Hippocampal formation (tissue), 2 donors: Measurements from ENCODE around the gene PTPRN2.

Experiments used
- DNase-seq, 2 donors: peaks; one replicate each; lab custom pipeline; 2025; lab: John Stamatoyannopoulos, UW

PTPRN2 gene

DNA sequence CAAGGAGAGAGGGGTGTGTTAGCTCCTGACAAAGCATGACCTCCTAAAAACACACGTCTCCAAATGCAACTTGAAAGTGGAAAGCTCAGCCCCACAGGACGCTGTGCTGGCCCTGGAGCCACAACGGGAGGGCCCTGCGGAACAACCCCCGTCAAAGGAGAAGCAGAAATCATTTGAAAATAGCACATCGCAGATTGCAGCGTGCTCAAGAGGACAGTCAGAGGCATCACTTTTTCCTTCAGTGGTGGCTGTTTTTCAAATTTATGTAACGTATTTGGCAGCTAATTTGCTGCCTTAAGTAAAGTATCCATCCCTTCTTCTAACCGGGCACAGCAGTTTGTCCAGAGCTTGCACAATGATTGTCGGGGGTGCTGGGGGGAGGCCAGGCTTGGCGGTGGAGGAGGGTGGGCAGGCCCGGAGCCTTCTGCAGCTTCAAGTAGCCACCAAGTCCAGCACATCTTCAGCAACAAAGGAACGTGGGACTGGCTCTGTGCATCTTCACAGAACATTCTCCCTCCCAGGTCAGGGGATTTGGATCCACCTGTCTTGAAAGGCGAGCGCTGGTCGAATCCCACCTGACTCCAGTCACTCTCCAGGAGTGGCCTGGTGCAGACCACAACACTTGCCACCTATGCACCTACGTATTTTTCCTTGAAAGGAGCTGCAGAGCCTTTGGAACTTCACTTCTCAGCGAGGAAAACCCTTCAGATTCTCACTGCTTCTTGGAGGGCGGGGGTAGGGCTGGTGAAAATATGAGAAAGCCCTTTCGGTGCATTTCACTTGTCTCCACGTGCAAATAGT, 904.5 kb downstream of the PTPRN2 start:
- DNase-seq = no peak

DNA sequence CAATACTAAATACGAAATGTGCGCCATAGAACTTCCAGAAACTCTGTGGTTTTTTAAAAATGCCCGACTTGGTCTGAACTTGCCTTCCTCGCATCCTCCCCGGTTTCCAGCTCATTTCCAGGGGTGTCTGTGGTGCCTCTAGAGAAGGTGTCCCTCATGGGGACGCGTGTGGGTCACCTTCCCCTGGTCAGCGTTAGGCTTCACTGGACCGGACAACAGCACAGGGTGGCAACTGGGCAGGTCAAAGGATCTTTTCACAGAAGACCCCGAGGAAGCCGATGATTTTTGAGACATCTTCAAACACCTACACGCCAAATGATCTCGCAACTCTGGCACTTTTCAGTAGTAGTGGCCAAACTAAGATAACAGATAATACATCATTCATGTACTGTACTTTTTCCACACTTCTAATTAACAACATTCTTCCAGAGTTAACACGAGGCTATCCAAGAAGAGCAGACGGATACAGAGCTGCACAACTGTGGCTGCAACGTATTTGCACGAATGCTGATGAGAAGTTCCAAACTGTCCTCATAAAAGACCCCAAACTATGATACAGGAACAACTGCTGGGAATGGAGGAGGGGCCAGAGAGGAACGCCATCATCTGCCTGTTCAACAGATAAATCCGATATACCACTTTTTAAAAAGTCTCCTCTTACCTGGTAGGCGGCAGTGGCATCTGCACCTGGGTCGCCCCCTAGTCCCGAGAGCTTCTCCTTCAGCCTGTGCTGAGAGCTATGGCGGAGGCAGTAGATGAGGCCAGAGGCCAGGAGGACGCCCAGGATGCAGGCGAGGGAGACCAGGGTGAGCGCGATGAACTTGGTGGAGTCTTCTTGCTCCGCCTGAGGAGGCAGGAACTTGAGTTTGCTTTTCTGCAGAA, 905.3 kb downstream of the PTPRN2 start:
- no peak for DNase-seq

DNA sequence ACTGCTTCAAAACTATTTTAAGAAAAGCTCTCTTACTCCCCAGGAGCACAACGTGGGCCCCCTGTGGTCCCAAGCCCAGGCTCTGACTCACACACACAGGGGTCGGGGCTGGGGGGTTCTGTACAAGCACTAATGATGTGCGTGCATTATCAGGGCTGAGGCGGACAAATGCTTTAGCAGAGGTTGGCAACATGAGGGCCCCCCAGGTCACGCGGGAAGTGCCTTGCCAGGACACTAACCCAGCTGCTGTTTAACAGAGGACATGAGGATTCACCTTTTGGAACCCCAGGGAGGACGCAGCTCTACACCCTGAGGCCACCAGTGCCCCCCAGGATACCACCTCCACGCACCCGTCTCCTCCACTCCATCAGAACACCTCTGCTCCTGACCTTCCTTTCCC, 908.0 kb downstream of the PTPRN2 start:
- no peak for DNase-seq

DNA sequence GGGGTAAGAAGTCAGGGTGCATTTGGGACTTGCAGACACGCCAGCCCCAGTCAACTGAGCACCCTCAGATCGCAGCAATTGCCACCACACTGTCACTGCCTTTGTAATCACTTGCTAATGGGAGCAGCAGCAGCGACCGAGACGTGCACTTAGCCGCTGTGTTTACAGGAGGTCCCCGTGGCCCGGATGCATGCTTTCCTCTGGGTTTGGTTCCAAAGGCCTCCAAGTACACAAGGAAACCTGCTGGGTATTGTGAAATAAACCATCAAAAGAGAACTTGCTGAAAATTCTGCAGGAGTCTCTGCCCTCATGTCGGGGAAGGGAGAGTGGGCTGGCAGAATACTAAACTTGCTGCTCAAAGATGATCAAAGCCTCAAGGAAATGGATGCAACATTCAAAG, 909.1 kb downstream of the PTPRN2 start:
- no peak for DNase-seq

DNA sequence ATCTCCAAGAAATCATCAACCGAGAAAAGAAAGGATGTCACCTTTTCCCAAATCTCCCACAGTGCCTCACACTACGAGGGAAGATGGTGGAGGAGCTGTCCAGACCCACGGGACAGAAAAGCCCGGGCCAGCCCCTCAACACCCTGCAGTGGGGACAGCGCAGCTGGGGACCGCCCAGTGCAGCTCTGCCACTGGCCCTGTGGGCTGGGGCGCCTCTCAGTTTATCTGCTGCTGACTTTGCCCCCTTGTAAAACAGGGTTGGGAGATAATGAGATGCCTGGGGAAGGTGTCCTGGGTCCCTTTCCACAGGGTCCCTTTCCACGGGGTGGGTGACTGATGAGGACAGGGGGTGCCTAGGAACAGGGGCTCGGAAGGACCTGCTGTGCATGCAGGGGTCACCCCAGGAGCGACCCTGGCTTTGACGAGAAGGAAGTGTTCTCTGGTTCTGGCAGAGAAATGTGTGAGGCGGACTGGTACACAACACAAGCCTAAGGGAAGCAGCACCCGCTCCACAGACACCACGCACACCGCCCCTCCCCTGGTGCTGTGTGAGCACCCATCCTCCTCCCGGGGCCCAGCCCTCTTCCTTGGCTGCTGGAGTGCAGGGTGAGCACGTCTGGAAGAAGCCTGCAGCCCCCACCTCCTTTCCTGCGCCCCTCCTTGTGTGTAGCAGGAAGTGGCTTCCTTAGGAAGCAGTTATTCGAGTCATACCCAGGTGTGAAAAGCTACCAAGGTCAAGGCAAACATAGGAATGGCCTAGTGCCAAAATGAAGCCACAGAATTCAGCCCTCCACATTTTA, 911.0 kb downstream of the PTPRN2 start:
- DNase-seq = no peak

DNA sequence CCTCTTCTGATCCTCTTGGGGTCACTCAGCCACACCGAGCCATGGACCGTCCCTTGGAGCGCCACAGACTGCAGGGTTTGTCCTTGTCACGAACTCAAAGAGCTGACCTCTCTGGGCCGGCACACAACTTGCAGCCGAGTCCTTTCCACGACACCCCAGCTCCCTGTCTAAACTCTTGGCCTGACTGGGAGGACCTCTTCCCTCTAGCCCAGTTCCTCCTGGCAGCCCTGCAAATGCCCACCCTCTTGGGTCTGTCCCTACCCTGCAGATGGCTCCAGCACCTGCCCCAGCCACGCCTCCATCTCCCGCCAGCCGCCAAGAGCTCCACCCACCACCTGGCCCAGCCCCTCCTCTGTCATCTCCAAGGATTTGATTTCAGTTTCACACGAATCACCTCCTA, 911.6 kb downstream of the PTPRN2 start:
- no peak for DNase-seq

DNA sequence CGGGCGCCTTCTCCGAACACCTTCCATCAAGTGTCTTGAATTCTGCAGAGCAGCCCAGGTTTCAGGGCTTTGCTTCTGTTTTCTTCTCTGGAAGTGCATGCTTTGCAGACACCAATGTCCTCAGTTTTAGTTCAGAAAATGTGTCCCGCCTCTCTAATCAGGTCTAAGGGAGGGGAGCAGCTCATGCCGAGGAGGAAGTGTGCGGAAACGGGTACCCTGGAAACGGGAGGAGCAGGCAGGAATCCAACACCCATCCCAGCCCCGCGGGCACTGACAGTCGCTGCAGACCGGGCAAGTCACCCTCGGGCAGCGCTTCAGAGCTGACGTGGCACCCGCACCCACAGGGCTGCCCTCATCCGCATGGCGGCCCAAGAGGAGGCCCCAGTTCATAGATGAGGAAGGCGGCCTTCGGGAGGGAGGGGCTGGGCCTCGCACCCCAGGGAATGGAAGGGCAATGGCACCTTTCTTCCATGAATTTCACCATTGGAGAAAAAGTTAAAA, 912.1 kb downstream of the PTPRN2 start:
- DNase-seq = no peak

DNA sequence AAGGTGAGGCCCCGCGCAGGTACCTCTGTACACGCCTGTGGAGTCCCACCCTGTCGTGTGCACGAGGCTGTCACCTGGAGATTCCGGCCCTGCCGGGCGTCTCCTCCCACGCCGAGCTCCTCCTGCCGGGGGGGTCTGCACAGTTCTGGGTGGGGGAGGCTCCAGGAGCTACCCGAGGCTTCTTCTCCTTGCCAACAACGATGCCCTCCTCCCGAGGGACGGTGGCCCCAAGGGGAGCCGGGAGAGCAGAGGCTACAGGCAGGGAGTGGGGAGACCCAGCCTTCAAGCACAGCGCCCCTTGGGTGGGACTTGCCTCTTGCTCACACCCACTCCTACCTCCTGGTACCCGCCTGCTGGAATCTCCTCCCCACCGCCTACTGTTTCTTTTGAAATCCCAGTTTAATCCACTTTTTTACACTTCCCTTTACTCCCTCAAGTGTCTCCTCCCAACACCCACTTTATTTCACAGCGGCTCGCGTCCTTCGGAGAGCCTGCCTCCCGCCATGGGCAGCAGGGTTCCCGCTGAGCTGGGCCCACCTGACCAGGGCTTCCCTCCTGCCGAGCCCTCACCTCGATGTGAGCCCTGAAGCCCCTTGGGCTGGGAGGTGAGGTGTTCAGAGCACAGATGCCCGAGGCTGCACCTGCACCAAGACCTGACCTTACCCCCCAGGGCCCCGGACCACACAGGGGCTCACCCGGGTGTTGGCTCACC, 912.8 kb downstream of the PTPRN2 start:
- no peak for DNase-seq

DNA sequence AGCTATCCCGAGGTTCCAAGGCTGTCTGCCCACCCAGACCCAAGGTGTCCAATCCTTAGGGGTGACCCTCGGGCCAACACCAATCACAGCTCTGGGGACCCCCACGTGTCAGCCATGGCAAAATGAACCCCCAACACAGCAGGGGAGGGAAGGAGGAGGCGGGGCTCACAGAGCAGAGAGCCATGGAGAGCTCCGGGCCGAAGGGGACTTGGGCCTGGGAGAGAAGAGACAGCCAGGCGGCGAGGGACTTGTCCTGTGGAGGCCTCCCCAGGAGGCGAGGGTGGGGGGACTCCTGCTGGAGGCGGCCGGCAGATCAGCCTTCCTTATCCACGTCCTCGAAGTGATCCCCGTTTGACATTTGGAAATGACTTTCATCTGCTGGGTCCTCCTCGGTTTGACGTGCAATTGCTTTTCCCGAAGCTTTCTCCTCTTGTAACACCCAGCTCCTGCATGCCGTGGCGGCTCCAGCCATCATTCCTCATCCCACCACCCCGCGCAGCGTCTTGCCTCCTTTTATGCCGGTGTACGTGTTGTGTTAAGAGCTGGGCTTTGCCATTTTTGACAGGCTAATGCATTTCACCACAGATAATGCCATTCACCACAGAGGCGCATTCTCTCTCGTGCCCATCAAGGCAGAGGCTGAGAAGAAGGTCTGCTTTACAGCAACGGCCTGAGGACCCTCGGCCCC, 913.5 kb downstream of the PTPRN2 start:
- DNase-seq = no peak

DNA sequence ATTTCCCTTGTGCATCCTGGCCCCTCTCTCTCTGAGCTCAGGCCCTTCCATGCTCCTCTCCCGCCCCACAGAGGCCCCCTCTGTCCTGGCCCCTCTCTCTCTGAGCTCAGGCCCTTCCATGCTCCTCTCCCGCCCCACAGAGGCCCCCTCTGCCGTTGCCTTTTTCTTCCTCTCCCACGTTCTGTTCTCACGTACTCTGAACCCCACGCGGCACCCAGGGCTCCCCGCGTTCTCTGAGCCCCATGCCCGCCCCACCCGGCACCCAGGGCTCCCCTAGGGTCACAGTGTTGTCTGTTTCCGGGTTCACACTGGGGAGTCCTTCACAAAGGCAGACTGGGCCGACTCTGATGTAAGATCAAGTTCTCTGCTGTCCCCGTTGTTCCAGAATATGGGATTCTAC, 914.0 kb downstream of the PTPRN2 start:
- no peak for DNase-seq

DNA sequence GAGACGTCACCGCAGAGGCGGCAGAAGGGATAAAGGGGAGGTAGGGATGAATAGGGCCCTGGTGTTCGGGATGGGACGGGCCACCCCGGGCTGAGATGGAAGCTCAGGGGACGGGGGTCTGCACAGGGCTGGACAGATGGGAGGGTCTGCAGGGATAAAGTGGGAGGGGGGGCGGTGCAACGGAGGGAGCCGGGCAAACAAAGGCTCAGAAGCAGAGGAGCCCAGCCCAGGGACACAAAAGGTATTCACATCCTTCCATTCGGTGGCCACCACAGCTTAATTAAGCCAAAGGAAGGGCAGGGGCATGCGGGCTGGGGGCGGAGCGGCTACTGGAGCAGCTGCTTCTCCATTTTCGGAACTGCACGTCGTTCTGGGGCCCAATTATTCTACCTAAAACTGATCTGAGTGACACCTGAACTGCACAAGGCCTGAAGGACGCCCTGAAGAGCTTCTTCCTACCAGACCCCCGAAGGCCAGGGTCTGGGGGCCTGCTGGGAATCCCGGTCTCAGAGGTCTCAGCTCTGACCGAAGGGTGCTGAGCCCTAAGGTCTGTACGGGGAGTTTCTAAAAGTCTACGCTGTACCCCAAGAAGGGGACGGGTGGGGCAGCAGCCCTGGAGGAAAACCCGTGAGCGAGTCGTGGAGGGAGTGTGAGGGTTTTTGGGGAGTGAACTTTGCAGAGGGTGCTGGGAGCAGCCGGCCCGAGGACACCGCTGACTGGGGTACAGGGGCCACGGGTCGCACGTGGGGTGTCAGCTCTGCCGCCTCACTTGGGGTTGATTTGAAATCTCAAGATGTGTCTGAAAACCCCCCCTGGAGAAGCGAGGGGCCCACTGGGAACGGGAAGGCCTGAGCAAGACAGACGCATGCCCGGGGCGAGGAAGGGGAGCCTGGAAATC, 916.0 kb downstream of the PTPRN2 start:
- DNase-seq = no peak

DNA sequence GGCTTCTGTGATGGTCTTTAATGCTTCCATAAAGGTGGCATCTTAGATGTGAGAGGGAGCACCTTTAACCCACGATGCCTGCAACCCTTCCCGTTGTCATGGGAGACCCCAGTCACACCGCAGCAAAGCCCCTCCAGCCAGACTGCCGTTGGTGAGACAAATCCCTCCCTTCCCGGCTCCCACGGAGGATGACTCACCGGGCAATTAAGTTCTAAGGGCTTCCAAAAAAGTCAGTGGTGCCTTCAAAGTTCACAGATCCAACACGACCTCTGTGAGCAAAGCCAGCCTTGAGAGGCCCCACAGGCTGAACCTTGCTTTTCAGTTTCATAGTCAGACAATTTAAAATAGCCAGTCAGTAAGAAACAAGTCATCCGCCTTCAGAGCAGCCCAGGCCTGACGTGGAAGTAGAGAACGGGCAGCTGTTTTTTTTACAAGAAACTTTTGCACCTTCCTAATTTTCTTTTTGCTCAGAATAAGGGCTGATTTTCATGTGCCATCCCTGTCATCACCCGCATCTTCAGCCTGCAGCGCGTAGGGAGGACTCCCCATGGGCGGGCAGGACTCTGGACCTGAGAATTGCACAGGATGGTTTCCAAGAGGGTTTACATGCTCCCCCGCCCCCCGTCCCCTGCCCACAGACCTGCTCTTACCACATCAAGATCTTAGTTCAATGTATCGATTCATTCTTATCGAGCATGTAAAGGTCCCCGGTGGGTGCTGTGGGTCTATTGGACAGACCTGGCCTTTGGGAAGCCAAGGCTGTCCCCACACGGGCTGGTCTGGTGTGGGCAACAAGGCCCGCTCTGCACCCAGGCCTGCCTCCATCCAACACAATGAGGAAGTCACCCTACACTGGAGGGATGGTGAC, 916.9 kb downstream of the PTPRN2 start:
- no peak for DNase-seq

DNA sequence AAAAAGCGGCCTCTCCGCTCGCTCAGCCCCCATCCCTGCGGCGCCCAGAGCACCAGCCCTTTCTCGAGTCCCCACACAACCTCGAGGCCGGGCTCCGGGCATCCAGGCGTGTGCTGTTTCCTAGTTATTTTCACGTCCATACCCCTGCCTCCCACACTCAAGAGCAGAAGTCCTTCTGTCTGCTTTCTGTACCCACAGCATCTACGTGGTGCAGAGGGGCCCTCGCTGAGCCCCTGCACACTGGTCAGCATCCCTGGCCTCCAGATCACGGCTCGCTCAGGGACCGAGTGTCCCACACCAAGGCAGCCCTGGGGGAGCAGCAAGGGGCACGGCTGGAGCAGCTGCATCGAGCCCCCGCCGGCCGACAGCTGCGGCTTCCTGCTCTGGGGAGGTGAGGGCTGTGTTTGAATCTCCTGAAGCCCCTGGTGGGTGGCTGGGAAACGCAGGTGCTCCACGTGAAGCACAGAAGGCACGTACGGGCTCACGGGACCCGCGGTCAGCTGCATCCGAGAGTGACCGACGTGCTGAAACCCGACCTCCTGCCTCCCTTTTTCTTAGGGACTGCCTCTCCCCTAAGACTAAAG, 917.8 kb downstream of the PTPRN2 start:
- no peak for DNase-seq

DNA sequence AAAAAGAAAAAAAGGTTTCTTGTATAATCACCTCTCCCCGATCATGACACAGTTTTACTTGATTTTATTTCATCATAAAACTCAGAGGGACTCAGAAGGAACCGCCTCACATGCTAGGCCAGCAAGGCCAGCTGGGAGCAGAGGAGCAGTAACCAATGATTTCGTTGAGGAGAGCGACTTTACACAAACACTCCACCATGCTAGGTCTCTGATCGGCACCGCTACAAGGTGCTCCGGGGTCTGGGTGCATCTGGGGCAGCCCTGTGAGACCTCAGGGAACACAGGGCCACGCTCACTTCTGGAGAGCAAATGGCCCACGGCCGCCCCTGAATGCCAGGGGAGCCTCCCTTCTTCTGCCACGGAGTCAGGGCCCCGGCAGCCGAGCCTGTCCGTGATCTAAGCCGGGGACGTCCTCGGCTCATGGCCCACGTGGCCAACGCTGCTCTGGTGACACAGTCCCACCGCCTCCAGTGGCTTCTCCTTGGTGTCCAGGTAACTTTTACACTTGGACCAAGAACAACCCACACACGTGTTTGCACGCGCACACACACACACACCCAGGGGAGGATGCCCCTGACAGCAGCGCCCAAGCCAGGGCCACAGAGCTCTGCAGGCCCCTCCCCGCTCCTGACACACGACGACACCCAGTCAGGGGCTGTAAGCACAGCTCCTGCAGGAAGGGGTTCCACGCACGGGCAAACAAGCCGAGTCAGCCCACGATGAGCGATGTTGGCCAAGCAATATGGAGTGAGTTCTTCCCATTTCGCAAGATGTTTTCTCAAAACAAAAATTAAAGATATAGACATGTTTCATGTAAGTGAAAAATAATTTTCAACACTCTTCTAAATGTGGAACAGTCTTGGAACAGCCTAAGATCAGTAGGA, 918.5 kb downstream of the PTPRN2 start:
- no peak for DNase-seq

DNA sequence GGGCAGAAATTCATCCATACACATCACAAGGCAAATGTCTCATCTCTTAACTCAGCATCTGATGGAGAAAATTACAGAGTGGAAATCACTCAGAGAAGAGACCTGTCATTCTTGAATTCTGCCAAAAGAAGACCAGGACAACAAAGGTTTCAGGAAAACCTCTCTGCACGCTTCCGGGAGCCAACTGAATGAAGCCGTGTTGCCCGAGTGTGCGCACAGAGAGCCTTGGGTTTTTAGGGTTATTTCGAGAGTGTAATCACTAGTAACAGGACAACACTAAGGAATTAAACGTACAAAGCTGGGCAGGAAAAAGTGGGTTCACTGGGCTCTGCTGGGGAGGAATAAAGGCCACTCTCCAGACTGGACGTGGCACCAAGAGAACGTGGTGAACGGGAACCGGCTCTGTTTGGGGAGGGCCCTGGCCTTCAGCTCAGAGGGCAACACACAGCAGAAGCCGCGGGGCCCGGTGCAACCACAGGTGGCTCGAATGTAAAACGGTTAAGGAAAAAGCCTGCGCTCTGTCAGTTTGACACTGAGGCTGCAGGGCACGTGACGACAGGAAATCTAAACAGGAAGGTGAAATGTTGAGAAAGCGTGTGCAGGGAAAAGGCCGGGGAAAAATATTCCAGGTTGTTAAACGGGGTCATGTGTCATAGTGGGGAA, 919.3 kb downstream of the PTPRN2 start:
- no peak for DNase-seq

DNA sequence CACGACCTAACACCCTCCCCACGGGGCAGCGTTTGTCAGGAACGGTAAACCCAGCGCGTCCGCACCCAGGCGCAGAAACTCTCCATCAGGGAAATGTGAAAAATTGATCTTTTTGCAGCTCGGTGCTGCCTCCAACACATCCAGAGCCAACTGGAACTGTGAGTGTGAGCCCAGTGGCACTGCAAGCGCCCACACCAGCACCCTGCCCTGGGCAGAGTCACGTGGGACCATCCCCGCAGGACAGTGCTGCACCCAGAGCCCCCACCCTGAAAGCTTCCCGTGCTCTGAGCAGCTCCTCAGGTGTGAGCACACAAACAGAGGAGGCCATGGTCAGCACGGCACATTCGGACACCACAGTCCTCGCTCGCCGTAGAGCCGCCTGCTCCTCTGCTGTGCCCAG, 919.9 kb downstream of the PTPRN2 start:
- no peak for DNase-seq

DNA sequence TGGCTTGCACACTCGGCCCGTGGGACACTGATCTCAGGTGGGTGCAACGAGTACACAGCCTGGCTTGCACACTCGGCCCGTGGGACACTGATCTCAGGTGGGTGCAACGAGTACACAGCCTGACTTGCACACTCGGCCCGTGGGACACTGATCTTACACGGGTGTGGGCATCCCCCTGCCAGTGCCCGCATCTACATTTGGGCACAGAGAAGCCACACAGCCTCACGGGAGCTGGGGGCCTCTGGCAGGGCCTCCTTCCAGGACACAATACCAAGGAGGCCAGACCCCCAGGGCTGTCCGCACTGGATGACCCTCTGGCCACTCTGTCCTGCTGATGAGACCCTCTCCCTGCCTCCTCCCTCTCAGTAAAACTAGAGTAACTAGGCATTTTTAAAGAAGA, 920.4 kb downstream of the PTPRN2 start:
- no peak for DNase-seq
